RWPE2 (cell line): ENCODE results near the gene DPF3.

Source experiments
- ATAC-seq: fragments of 200-7000 bp; cut with Tn5 transposase; 3 replicates; pipeline ENCODE4 v1.9.1; 2021; ENCODE audit warnings: low read depth
- DNase-seq: peaks from one replicate; pipeline ENCODE4 v3.0.0-alpha.2; 2020; ENCODE audit warnings: low spot score
- H3K27ac ChIP-seq: fragments of 450-650 bp; 2 replicates; pipeline ENCODE4 v1.5.1; 2017; ENCODE audit warnings: mild to moderate bottlenecking; ENCODE audit not compliant: poor library complexity, severe bottlenecking
- H3K27me3 ChIP-seq: fragments of 250-450 bp; sonication (Bioruptor Pico); 2 replicates; pipeline ENCODE4 v1.5.1; 2021; ENCODE audit warnings: mild to moderate bottlenecking, moderate library complexity; ENCODE audit not compliant: insufficient read depth, poor library complexity, severe bottlenecking
- H3K36me3 ChIP-seq: fragments of 250-450 bp; sonication (Bioruptor Pico); 2 replicates; pipeline ENCODE4 v1.5.1; 2020; ENCODE audit warnings: low read depth, mild to moderate bottlenecking, moderate library complexity
- H3K4me1 ChIP-seq: fragments of 250-450 bp; sonication (Bioruptor Pico); 2 replicates; pipeline ENCODE4 v1.5.1; 2021; ENCODE audit warnings: mild to moderate bottlenecking, moderate library complexity; ENCODE audit not compliant: insufficient read depth, poor library complexity, severe bottlenecking
- H3K4me3 ChIP-seq: fragments of 250-450 bp; sonication (Bioruptor Pico); 2 replicates; pipeline ENCODE4 v1.5.1; 2021; ENCODE audit warnings: mild to moderate bottlenecking, moderate library complexity; ENCODE audit not compliant: severe bottlenecking
- H3K9me3 ChIP-seq: fragments of 250-450 bp; sonication (Bioruptor Pico); 2 replicates; pipeline ENCODE4 v1.5.1; 2021; ENCODE audit warnings: mild to moderate bottlenecking, moderate library complexity; ENCODE audit not compliant: severe bottlenecking
- TF ChIP-seq, protein P1 (sequence below): fragments of 450-650 bp; IDR thresholded peaks from one replicate; pipeline ENCODE4 v1.5.1; 2017; ENCODE audit warnings: mild to moderate bottlenecking, moderate library complexity; ENCODE audit not compliant: poor library complexity, severe bottlenecking

Gene DPF3

GRCh38 chr14:72632727-72633126 is 261.2 kb downstream of the DPF3 start:
- no peaks in the 10 kb centered on the region for H3K27me3 ChIP-seq
- H3K4me1 ChIP-seq, result peaks cover 29% of the 10 kb centered on the region
- no peaks in the 10 kb centered on the region for H3K36me3 ChIP-seq
- no peak overlapping the region for H3K27ac ChIP-seq
- no peak overlapping the region for H3K4me3 ChIP-seq
- TF ChIP-seq, protein P1, sequence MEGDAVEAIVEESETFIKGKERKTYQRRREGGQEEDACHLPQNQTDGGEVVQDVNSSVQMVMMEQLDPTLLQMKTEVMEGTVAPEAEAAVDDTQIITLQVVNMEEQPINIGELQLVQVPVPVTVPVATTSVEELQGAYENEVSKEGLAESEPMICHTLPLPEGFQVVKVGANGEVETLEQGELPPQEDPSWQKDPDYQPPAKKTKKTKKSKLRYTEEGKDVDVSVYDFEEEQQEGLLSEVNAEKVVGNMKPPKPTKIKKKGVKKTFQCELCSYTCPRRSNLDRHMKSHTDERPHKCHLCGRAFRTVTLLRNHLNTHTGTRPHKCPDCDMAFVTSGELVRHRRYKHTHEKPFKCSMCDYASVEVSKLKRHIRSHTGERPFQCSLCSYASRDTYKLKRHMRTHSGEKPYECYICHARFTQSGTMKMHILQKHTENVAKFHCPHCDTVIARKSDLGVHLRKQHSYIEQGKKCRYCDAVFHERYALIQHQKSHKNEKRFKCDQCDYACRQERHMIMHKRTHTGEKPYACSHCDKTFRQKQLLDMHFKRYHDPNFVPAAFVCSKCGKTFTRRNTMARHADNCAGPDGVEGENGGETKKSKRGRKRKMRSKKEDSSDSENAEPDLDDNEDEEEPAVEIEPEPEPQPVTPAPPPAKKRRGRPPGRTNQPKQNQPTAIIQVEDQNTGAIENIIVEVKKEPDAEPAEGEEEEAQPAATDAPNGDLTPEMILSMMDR, result no peak
- DNase-seq, result no peak
- no peak for ATAC-seq
- H3K9me3 ChIP-seq, result no peaks in the 10 kb centered on the region

DNA sequence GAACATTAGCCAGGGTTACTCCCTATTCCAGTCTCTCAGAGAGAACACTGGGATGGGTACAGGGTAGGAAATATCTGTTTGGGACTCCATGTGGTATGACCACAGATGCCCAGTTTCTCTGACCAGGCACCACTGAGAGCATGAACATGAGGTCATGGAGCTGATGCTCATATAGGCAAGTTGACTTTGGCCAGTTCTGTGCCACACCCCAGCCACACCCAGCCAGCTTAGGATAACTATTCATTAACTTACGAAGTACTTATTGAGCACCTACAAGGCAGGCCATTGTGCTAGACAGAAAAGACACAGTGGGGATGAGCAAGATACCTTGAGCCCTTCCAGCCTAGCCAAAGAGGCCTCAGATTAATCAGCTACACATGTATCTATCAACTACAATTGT is 262.5 kb downstream of the DPF3 start:
- no peak overlapping the region for H3K27ac ChIP-seq
- H3K4me1 ChIP-seq, result peaks cover 20% of the 10 kb centered on the region
- H3K4me3 ChIP-seq, result no peak overlapping the region
- no peaks in the 10 kb centered on the region for H3K27me3 ChIP-seq
- no peaks in the 10 kb centered on the region for H3K36me3 ChIP-seq
- H3K9me3 ChIP-seq, result peaks cover 3% of the 10 kb centered on the region
- ATAC-seq, result no peak
- DNase-seq, result no peak
- TF ChIP-seq, protein P1, result no peak

GRCh38 chr14:72630374-72630773 is 263.5 kb downstream of the DPF3 start:
- ATAC-seq (no peak), DNase-seq (no peak)
- Histone ChIP-seq H3K27me3 (no peaks in the 10 kb centered on the region), H3K36me3 (no peaks in the 10 kb centered on the region), H3K4me1 (peaks cover 10% of the 10 kb centered on the region), H3K9me3 (peaks cover 6% of the 10 kb centered on the region), H3K27ac (no peak overlapping the region), H3K4me3 (no peak overlapping the region)
- TF ChIP-seq, protein P1, result no peak

DNA sequence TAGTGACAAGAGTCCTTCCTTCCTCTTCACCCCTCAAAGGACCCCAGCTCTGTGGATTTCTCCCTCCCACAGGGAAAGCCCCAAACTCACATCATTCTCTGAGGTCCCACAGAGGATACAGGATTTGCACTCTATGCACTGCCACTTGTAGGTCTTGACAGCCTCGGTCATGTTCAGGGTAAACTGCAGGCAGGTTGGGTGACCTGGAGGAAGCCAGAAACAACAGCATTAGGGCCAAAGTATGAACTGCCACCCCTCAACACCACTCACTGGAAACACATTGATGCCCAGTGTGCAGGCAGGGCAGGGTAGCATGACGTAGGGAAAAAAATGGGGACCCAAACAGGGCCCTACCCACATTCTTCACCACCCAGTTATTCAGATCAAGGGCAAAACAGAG is 264.4 kb downstream of the DPF3 start:
- no peaks in the 10 kb centered on the region for H3K36me3 ChIP-seq
- no peaks in the 10 kb centered on the region for H3K27me3 ChIP-seq
- H3K4me1 ChIP-seq, result peaks cover 10% of the 10 kb centered on the region
- no peak overlapping the region for H3K4me3 ChIP-seq
- DNase-seq (no peak), ATAC-seq (no peak)
- TF ChIP-seq, protein P1, result no peak
- H3K27ac ChIP-seq, result no peak overlapping the region
- peaks cover 6% of the 10 kb centered on the region for H3K9me3 ChIP-seq

GRCh38 chr14:72625689-72626088 is 268.2 kb downstream of the DPF3 start:
- Histone ChIP-seq H3K4me3 (no peak overlapping the region), H3K9me3 (peaks cover 6% of the 10 kb centered on the region), H3K4me1 (no peaks in the 10 kb centered on the region), H3K27ac (no peak overlapping the region), H3K36me3 (no peaks in the 10 kb centered on the region), H3K27me3 (no peaks in the 10 kb centered on the region)
- DNase-seq (no peak), ATAC-seq (no peak)
- TF ChIP-seq, protein P1, result no peak
